Measurements from ENCODE around the gene CST6.

The CST6 gene

GRCh38 chr11:66045177-66045639, 33.4 kb downstream of the CST6 start:
- DNase-seq (ENCODE audit: low read depth in 2 of 2, low spot score in 1 of 2) = peak; percentile 62 to 69

GRCh38 chr11:66046901-66047300, 35.1 kb downstream of the CST6 start:
- no peak for DNase-seq (ENCODE audit: low read depth in 2 of 2, low spot score in 1 of 2)

GRCh38 chr11:66047541-66048365, 35.9 kb downstream of the CST6 start:
- DNase-seq (ENCODE audit: low read depth in 2 of 2, low spot score in 1 of 2) = no peak

- DNase-seq (ENCODE audit: low read depth in 2 of 2, low spot score in 1 of 2) = no peak
These were observed 36.9 kb downstream of the CST6 start, which contains the start of gene GAL3ST3 for GRCh38 chr11:66048547-66049323. Gene GAL3ST3 (minus strand): TSS chr11:66049161. CDS start chr11:66045415, 3,746 bp downstream.

GRCh38 chr11:66050581-66051231, 38.9 kb downstream of the CST6 start:
- no peak for DNase-seq (ENCODE audit: low read depth in 2 of 2, low spot score in 1 of 2)

- no peak for DNase-seq (ENCODE audit: low read depth in 2 of 2, low spot score in 1 of 2)
These were observed 39.6 kb downstream of the CST6 start for GRCh38 chr11:66051371-66051765.

- DNase-seq (ENCODE audit: low read depth in 2 of 2, low spot score in 1 of 2) = peak; percentile 83 to 93
These were observed 40.2 kb downstream of the CST6 start, which contains the start of gene SF3B2 for GRCh38 chr11:66051766-66052663. Gene SF3B2 (plus strand): TSS chr11:66052364. CDS start chr11:66052385, 21 bp downstream.

- no peak for DNase-seq (ENCODE audit: low read depth in 2 of 2, low spot score in 1 of 2)
These were observed 40.8 kb downstream of the CST6 start for GRCh38 chr11:66052664-66052982.

- DNase-seq (ENCODE audit: low read depth in 2 of 2, low spot score in 1 of 2) = no peak
These were observed 43.2 kb downstream of the CST6 start for GRCh38 chr11:66055021-66055420.

- DNase-seq (ENCODE audit: low read depth in 2 of 2, low spot score in 1 of 2) = no peak
These were observed 44.7 kb downstream of the CST6 start for GRCh38 chr11:66056501-66056900.

- DNase-seq (ENCODE audit: low read depth in 2 of 2, low spot score in 1 of 2) = no peak
These were observed 48.3 kb downstream of the CST6 start for GRCh38 chr11:66059966-66060680.

- DNase-seq (ENCODE audit: low read depth in 2 of 2, low spot score in 1 of 2) = no peak
These were observed 49.5 kb downstream of the CST6 start for GRCh38 chr11:66061268-66061667.

GRCh38 chr11:66062408-66062807, 50.6 kb downstream of the CST6 start:
- DNase-seq (ENCODE audit: low read depth in 2 of 2, low spot score in 1 of 2) = no peak
